Hindlimb muscle (tissue), 1 donor: ENCODE data around the gene DNAH6. TPM values are rescaled to one million over a fixed set of nuclear protein-coding genes. Genes with fewer than 3 reads are reported as not detected.
"Not testable (repeated sequence)": the region's sequence is repeated elsewhere in the genome, so short reads cannot be mapped to it uniquely, and the experiment has no call there.

ENCODE experiments used
- DNase-seq: peaks from one replicate; pipeline ENCODE4 v3.0.0-alpha.2; 2013
- polyA plus RNA-seq: library from polyadenylated mRNA; unstranded; fragments of 120-200 nt; gene quantifications from one replicate; pipeline ENCODE4 v1.2.1, GENCODE V29; 2013; ENCODE audit not compliant: insufficient read length

DNAH6 gene
- polyA plus RNA-seq, 1 donor: 0.04 TPM

DNA sequence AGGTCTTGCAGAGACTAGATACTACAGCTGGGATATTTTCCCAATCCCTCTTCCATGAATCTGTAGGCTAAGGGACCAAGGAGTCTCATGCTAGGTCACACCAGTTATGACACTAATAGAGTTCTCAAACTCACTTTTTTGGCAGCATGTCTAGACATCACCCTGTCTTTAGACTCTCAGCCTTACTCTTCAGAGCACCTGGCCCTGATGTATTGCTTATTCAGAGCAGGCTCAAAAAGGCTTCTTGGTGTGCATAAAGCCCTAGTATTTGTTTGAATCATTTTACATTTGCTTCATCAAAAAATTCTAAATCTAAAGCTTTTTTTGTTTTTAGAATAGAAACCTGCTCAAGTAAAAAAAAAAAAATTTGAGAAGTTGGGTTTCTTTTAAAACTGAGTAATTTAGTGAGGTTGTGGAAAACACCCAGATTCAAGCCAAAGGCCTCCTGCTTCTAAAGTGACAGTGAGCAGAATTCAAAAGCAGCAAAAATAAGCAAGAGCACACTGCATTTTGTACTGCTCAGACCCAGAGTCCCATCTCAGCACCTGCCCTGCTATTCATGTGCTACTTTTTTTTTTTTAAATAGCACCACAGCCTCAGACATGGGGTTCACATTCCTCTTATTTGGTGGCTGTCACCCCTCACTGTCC lies 18.0 kb upstream of the DNAH6 start:
- DNase-seq: no peak

DNA sequence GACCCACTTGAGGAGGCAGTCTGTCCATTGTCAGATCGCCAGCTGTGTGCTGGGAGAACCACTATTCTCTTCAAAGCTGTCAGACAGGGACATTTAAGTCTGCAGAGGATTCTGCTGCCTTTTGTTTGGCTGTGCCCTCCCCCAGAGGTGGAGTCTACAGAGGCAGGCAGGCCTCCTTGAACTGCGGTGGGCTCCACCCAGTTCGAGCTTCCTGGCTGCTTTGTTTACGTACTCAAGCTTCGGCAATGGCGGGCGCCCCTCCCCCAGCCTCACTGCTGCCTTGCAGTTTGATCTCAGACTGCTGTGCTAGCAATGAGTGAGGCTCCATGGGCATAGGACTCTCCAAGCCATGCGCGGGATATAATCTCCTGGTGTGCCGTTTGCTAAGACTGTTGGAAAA lies 5.3 kb upstream of the DNAH6 start:
- not testable (repeated sequence) for DNase-seq

DNA sequence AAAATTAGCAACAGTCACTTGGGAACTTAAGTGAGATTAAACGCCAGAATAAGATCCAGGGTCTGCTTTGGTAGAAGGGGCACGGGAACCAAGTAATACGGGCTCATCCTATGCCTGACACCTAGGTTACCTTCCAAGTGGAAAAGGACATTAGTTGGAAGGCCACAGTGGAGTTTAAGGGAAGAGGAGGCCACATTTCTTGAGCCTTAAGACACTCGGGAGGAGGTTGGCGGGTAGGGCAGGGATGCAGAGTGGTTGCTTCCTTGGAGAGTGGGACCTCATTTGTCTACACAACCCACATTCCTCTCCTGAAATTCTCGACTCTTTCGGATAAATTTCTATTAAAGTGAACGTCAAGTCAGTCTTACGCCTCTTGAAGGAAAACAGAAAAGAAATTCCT lies 510 bp upstream of the DNAH6 start:
- no peak for DNase-seq

DNA sequence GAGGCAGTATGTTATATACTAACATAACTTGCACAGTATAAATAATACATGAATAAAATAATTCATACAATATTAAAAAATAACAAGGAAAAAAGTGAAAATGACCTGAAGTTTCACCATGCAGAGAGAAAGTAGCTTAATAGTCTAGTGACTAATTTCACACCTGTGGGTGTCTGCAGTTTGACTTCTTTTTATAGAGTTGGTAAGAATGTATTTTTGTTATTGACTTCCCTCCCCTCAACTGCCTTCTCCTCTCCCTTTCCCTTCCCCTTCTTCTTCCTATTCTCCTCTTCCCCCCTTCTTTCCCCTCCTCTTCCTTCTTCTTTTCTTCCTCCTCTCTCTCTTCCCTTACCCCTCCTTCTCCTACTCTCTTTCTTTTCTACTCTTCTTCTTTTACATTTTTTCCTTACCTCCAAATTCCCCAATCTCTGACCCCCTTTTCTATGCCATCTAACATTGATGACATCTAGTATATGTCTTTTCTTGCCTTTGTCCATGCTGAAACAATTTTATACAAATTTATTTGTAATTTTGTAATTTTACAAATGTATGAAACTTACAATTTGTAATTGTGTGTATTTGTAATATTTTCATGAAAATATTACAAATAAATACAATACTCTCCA lies 3.1 kb downstream of the DNAH6 start:
- no peak for DNase-seq

DNA sequence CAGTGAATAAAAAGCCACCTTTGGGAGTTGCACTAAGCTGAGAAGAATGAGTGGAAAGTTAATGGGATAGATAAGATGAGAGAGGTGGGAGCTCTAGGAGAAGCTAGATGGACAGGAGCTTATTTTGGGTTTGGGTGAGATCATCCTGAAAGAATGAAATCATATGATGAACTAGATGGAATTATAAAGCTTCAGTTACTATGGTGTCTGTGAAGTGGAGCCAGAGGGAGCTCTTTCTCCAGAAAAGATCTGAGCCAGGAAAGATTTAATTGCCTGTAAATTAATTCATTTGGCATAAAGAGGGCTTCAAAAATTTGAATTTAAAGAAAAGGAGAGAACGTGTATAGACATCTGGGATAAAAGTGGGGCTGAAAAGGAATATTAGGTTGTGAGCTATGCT lies 10.3 kb downstream of the DNAH6 start:
- no peak for DNase-seq

DNA sequence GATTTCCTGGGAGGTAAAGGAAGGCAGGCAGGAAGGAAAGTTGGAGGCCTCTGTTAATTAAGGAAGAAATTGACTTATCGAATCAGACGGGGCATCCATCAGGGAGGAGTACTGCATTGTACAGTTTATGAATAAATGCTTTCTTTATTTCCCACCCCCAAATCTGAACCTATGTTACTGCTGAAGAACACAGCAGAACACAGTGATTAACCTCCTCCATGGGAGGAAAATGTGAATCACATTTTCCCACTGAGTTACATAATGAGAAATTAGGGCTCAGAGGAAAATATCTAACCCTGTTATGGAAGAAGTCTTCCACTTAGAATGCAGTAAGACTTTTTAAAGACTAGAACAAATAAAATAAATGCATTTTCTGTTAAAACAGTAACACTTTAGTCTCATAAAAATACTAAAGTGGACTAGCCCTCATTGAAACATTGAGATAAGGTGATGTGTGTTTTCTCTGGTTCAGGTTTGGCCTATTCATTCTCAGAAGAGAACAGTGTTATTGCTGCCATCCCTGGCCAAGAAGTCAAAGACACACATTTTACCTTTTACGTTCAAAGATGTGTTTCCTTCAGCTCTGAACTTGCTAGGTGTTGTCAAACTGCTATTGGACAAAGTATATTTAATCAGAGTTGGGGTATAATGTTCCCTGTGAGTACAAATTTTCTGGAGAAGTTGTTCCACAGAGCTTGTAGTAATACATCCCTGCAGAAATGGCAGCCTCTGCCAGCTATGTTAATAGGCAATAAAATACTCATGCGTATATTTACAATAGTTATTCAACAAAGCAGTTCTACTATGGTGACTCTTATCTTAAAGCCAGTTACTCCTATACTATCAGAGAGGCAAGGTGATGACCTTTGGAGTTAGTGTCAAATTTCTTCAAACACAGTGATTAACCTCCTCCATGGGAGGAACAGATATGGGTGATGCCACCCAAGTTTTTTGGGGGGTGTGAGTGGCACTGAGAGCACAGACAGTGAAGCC lies 11.1 kb downstream of the DNAH6 start:
- no peak for DNase-seq

DNA sequence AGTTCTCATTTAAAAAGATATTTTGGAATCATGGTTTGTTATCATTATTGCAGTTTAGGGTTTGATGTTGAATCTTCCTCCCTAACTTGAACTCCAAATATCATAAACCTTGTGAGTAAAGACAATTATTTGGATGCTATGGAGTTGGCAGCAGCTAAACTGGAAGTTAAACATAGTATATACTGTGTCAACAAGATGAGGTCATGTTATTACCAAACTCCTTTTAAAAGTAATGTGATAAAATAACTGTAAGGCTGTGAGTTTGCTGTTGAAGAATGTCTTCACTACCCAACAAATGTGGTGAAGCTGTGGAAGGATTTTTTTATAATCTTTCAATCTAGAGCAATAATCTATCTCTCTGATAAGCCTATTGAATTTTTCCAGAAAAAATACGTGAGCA lies 16.0 kb downstream of the DNAH6 start:
- DNase-seq: no peak

DNA sequence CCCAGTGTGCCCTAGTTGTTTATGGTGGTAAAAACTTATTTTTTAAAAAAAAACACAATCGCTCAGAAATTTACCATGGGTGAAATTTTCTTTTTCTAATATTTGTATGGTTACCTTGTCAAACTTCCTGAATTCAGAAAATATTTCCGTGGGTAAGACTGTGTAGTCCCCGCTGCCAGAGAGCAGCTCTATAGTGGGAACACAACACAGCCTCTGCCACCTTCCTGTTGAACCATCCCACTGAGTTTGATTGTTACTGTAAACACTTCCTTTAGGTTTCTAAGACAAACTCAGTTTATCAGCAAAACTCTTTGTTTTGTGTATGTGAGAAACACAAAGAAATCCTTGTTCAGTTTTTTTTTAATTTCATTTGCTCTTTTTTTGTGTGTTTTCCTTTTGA lies 17.9 kb downstream of the DNAH6 start:
- DNase-seq: no peak

DNA sequence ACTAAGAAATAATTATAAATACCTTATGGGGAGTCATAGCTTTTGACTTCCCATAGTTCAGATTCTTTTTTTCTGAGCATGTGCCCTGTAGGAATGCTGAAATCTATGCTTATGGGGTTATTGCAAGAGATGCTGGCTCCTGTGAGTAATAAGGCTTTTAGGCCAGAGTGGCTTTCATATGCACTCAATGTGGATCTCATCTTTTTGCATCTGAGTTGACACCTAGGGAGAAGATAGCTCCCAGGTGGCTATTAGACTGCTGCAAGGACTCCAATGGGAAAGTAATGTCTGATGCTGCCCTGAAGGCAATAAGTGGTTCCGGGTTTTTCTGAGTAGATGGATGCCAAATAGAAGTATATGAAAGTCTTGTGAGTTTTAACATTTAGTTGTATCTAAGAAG lies 21.0 kb downstream of the DNAH6 start:
- no peak for DNase-seq

DNA sequence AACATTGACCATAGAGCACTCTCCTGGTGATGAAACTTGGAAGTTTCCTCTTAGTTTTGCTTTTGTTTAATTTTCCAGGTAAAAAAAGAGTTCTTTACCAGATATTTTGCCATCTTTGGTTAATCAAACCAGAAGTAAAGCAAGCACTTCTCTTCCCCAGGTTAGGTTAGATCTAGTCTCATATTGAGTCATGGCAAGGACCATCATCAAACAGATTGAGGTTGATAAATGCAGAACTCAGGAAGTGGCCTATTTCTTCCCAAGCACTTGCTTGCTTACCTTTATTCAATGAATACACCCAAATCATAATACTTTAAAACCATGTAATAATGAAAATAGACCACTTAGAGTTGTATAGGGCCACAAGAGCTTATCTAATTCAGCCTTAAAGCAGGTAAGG lies 23.4 kb downstream of the DNAH6 start:
- DNase-seq: no peak

DNA sequence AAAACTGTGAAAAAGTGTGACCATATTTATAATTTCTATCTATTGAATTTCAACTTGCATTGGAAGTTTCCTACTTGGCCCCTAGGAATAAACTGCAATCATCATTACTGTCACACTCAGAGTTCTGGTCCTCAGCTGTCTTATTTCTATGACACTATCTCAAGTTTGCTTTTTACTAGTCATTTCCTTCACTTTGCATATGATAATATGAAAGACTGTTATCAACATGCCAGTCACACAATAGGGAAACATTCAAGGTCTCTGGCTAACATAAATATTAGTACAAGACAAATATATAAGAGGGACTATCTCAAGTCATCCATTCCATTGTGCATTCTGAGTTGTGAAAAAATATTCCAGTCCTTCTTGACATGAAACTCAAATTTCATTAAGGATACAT lies 28.7 kb downstream of the DNAH6 start:
- no peak for DNase-seq

DNA sequence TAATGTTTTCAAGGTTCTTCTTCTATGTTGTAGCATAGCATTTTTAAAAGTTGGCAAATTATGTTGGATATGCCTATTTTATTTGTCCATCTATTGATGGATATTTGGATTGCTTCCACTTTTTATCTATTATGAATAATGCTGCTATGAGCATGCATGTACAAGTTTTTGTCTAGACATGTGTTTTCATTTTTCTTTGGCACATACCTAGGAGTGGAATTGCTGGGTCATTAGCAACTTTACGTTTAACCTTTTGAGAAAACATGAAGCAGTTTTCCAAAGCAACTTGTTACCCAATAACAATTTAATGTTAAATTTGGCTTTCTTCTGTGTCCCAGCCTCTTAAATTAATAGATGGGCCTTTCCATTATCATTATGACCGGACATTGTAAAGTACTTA lies 30.3 kb downstream of the DNAH6 start:
- DNase-seq: no peak

DNA sequence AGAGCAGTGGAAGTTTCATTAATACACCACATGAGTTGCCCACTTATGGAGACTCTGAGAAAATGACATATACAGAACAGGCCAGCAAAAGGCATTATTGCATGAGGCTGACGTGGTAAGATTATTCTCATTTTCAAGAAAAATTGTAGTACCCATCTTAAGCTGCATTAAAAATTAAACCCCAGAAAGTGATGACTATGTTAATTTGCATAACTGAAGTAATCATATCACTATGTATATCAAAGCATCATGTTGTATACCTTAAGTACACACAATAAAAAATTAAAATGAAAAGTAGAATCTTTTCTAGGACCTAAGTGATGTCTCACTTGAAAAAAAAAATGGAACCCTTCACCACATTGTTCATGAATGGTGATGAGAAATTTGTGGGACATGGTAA lies 32.0 kb downstream of the DNAH6 start:
- DNase-seq: no peak

DNA sequence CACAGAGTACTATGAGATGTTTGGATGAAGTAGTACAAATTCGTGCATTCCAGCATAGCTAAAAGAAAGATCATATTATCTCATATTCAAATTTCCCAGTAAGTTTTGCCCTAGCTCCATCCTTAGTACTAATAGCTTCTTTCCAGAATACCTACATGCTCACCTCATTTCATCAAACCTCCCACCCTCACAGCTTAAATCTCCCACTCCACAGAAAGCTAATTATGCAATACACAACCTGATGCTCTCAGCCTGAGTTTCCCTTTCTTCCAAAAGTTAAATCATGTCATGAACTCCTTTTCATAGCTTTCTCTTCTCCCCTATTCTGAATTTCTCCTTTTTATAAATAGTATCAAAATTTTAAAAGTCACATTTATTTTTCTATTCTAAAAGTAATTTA lies 34.6 kb downstream of the DNAH6 start:
- DNase-seq: no peak

DNA sequence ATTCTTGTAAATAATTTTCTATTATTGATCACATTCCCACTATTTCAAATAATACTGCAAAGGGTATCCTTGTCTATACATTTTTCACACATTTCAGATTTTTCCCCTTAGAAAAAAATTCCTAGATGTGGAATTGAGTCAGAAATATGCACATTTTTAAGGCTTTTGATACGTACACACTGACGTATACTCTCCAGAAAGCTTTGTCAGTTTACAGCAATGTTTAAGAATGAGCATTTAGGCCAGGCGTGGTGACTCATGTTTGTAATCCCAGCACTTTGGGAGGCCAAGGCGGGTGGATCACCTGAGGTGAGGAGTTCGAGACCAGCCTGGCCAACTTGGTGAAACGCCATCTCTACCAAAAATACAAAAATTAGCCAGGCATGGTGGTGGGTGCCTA lies 35.2 kb downstream of the DNAH6 start:
- DNase-seq: not testable (repeated sequence)

DNA sequence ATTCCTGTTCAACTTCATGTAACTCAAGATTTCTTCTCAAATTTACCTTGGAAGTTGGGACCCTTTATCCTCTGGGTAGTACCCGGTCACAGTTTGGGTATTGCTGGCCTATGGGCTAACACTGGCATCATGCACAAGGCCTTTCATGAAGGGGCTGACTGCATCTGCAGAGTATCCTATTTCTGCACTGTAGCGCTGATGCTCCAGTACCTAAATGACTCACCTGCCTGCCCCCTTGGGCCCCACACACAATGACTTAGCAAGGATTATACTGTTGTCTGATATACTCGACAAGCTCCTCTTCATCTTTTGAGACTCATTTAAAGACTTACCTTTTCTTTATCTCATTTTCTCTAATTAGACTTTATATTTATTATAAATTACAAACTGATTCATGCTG lies 39.9 kb downstream of the DNAH6 start:
- no peak for DNase-seq

DNA sequence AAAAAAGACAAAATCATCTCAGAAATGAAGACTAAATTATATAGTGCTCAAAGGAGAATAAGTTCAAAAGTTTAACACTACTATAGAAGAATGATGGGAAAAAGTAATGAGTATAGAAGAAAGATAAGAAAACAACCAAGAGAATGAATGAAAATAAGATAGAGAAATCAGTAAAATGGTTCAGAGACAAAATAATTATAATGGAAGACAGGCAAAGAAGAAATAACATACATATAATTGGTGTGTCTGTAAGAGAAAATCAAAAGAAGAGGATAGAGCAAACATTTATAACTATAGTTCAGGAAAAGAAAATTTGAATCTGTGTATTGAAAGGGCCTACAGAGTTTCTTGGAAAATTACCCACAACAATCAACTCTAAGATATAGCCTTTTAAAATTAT lies 43.5 kb downstream of the DNAH6 start:
- DNase-seq: no peak

DNA sequence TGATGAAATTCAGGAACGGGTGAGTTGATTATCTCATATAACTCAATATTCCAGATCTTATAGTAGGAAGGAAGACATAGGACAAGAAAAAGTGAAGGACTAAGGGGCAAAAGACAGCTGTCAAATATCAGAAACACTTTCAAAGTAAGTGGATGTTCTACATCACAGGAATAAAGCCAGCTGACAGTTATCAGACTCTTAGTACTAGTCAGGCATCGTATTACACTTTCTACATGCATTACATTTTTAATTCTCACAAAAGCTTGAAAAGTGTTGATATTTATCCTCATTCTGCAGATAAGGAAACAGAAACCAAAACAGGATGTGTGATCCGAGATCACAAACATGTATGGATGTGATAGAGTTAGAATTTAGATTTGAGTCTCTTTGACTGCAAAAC lies 63.4 kb downstream of the DNAH6 start:
- DNase-seq: no peak

DNA sequence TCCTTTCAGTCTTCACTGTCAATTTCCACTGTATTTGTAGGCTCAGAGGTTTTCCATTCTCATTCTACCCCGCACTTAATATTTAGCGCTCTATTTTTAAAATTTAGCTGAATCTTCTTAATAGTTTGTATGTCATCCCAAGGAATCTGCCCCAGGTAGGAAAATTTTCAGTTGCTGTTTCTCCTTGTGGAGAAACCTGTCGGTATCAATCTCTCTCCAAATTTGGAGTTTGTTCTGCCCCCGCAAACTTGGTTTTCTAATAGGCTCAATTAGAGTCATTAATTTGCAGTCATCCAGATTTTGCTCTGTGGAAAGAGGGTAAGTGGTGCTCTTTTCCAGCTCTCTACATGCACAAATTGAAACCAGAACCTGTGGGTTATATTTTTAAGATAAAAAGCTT lies 87.6 kb downstream of the DNAH6 start:
- DNase-seq: no peak

DNA sequence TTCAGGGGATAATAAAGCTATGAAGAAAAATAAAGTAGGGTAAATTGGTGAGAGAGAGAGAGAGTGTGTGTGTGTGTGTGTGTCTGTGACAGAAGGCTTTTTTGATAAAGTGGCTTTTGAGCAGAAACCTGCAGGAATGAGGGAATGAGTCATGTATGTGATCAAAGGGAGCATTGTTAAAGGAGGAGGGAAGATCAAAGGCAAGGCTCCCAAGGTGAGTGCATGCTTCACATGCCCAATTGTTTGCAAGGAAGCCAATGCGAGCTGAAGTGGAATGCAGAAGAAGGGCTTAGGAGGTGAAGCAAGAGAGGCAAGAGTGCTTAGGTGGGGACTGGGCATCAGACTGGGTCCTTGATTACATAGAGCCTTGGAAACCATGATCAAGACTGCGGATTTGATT lies 96.8 kb downstream of the DNAH6 start:
- no peak for DNase-seq

DNA sequence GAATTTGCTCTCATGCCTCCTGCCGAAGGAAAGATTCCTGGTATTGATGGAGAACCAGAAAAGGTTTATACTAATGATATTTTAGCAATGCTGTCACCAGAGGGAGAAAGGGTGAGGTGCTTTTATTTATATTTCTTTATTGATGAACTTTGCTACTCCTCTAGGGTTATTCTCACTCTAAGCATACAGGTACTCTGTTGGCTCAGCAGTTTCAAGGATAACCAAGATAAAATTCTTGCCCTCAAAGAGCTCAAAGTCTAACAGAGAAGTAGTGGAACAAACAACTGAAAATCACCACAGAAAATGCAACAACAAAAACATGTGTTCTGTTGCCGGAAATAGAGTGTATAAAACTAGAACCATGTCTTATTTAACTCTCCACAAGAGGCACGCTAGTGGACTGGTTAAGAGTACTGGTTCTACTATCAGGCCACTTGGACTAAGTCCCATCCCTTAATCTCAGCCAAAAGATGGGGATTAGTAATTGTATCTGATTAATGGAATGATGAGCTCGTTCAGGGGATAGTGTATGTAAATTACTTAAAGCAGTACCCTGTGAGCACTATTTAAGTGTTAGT lies 103.6 kb downstream of the DNAH6 start:
- DNase-seq: no peak

DNA sequence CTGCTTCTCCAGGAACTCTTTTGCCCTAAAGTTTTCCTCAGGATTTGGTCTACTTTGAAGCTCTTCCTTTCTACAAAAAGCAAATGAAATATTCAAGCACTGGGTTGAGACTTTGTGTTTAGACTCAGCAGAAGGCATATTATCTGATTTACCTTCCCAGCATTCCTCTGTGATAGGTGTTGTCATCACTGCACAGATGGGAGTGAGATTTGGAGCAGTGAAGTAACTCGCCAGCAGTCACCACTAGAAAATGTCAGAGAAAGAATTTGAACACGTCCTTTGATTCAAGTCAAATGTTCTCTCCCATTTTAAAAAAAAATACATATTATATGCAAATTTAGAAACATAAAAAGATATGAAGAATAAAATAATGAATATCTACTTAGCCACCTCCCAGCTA lies 112.2 kb downstream of the DNAH6 start:
- no peak for DNase-seq

DNA sequence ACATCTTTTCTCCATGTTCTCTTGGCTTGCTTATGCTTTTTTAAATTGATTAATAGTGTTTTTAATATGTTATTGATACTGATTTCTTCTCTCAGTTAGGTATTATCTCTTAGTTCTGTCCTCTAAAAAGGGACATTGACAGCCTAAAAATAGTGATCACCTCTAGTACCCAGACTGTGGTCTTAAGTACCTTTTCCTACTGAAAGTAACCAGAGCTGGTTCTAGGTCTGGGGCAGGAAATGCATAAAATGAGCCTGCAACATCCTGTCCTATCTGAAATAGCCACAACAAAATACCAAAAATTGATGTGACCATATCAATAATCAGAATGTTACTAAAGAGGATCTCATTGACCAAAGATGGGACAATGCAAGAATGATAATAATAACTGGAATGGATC lies 113.3 kb downstream of the DNAH6 start:
- DNase-seq: no peak
